Measurements from ENCODE around the gene SHANK1.
"Not testable (repeated sequence)": the region's sequence is repeated elsewhere in the genome, so short reads cannot be mapped to it uniquely, and the experiment has no call there.

SHANK1 gene

GRCh38 chr19:50612504-50613404 is 106.8 kb downstream of the SHANK1 start:
- not testable (repeated sequence) for H3K4me3 ChIP-seq (replicated peaks; ENCODE audit: insufficient read depth, low read length); H3K27me3 ChIP-seq (ENCODE audit: insufficient read depth, poor library complexity, severe bottlenecking); DNase-seq (ENCODE audit: low read depth in 1 of 2, low spot score in 1 of 2)

More at GRCh38 chr19:50612504-50613404, 106.8 kb downstream of the SHANK1 start:
- not testable (repeated sequence) for H3K27ac ChIP-seq (replicated peaks)

Data from HL-60 (cell line).